ENCODE results near the gene PPM1K.

The PPM1K gene

DNA sequence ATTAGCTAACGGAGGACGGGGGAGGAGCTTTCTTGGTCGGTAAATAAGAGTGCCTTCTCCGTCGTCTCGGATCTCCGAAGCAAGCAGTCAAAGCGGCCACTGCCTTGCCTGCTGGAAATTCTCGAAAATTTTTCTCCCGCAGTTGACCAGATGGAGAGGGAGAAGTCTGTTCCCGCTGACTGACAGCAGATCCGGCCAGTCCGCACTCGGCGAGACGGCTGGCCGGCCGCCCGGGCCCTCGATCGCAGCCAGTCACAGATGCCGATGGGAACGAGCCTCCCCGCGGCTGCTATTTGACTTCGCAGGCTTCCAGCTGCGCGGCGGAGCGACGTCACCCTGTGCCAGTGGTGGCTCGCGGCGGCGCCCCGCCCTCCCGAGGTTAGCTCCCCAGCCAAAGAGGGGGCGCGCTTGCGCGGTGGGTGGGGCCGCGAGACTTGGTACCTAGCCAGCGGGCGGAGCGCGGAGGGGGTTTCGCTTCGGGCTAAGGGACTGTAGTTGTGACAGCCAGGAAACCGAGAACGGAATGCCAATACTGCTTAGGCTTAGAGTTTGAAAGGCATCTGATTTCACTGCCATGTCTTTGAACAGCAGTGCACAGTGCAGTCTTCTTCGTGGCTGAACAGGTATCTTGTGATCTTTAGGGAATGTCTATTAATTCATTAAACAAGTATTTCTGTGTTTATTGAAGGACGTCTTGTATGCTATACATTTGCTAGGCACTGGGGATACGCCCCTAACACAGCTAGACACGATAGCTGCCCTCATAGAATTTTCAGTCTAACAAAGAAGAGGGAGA lies at the start of gene PPM1K:
PPM1K (minus strand) TSS at position 123 of the 796 bp plus-strand sequence. CDS start 5,978 bp downstream, outside the sequence.
- DNase-seq (ENCODE audit: low read depth in 2 of 2), result peak; percentile 99
- peak within 1 kb of the TSS; percentile 83 for H3K4me3 ChIP-seq (replicated peaks in 1 of 2; ENCODE audit: low read depth in 2 of 2, low read length in 2 of 2)
- TF ChIP-seq, protein P1, sequence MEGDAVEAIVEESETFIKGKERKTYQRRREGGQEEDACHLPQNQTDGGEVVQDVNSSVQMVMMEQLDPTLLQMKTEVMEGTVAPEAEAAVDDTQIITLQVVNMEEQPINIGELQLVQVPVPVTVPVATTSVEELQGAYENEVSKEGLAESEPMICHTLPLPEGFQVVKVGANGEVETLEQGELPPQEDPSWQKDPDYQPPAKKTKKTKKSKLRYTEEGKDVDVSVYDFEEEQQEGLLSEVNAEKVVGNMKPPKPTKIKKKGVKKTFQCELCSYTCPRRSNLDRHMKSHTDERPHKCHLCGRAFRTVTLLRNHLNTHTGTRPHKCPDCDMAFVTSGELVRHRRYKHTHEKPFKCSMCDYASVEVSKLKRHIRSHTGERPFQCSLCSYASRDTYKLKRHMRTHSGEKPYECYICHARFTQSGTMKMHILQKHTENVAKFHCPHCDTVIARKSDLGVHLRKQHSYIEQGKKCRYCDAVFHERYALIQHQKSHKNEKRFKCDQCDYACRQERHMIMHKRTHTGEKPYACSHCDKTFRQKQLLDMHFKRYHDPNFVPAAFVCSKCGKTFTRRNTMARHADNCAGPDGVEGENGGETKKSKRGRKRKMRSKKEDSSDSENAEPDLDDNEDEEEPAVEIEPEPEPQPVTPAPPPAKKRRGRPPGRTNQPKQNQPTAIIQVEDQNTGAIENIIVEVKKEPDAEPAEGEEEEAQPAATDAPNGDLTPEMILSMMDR (IDR thresholded peaks at IDR 0.05; ENCODE audit: low read depth, low read length), result no peak

- TF ChIP-seq, protein P1 (IDR thresholded peaks at IDR 0.05; ENCODE audit: low read depth, low read length), result no peak
- DNase-seq (ENCODE audit: low read depth in 2 of 2), result peak; percentile 51 to 75
- H3K4me3 ChIP-seq (replicated peaks in 1 of 2; ENCODE audit: low read depth in 2 of 2, low read length in 2 of 2), result no peak overlapping the region
Measured at GRCh38 chr4:88333741-88334405, 49.5 kb upstream of the PPM1K start.

GRCh38 chr4:88327665-88328064 lies 43.3 kb upstream of the PPM1K start:
- TF ChIP-seq, protein P1 (IDR thresholded peaks at IDR 0.05; ENCODE audit: low read depth, low read length), result no peak
- no peak overlapping the region for H3K4me3 ChIP-seq (replicated peaks in 1 of 2; ENCODE audit: low read depth in 2 of 2, low read length in 2 of 2)
- DNase-seq (ENCODE audit: low read depth in 2 of 2), result no peak

GRCh38 chr4:88320780-88321373 lies 36.5 kb upstream of the PPM1K start:
- DNase-seq (ENCODE audit: low read depth in 2 of 2), result peak in 1 of 2 donors; percentile 24
- TF ChIP-seq, protein P1 (IDR thresholded peaks at IDR 0.05; ENCODE audit: low read depth, low read length), result no peak
- H3K4me3 ChIP-seq (replicated peaks in 1 of 2; ENCODE audit: low read depth in 2 of 2, low read length in 2 of 2), result no peak overlapping the region

- peak in 1 of 2 donors; percentile 20 for DNase-seq (ENCODE audit: low read depth in 2 of 2)
- TF ChIP-seq, protein P1 (IDR thresholded peaks at IDR 0.05; ENCODE audit: low read depth, low read length), result no peak
- no peak overlapping the region for H3K4me3 ChIP-seq (replicated peaks in 1 of 2; ENCODE audit: low read depth in 2 of 2, low read length in 2 of 2)
Measured at GRCh38 chr4:88320224-88320779, 35.9 kb upstream of the PPM1K start.

DNA sequence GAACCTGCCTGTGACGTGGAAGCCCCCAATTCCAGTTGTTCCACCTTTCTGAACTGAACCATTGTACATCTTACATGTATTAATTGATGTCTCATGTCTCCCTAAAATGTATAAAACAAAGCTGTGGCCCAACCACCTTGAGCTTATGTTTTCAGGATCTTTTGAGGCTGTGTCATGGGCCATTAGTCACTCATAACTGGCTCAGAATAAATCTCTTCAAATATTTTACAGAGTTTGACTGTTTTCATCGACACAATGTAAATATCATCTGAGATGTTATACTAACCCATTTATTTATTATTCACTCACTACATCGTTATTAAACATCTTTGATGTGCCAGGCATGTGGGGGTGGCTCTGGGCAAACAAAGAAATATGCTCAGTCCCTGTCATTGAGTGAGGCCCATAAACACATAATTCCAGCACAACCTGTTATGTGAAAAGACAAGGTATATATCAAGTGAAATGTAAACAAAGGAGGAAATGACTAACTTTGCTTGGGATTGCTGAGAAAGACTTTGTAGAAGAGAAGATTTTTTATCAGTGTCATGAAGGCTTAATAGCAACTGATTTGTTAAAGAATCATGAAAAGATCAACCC lies 34.5 kb upstream of the PPM1K start:
- H3K4me3 ChIP-seq (replicated peaks in 1 of 2; ENCODE audit: low read depth in 2 of 2, low read length in 2 of 2), result no peak overlapping the region
- DNase-seq (ENCODE audit: low read depth in 2 of 2), result peak in 1 of 2 donors; percentile 17
- TF ChIP-seq, protein P1 (IDR thresholded peaks at IDR 0.05; ENCODE audit: low read depth, low read length), result no peak
